Mesothelial cell of epicardium (in vitro differentiated cells): ENCODE data around the gene APBA3. TPM values are rescaled to one million over a fixed set of nuclear protein-coding genes. Genes with fewer than 3 reads are reported as not detected.

Source experiments
- DNase-seq, 2 experiments: peaks; one replicate each; pipeline ENCODE4 v3.0.0; 2021; ENCODE audit warnings: low spot score in 2 of 2; ENCODE audit not compliant: unreplicated experiment in 2 of 2
- H3K27ac Mint-ChIP-seq: 2 replicates; pipeline ENCODE4 v1.8.0; 2021; ENCODE audit warnings: mixed read lengths
- H3K27me3 Mint-ChIP-seq: 2 replicates; pipeline ENCODE4 v1.8.0; 2021; ENCODE audit warnings: low read depth, mixed read lengths
- H3K36me3 Mint-ChIP-seq: 2 replicates; pipeline ENCODE4 v1.8.0; 2021; ENCODE audit warnings: mixed read lengths
- H3K4me1 Mint-ChIP-seq: 2 replicates; pipeline ENCODE4 v1.8.0; 2021; ENCODE audit warnings: mixed read lengths
- H3K4me3 Mint-ChIP-seq: 2 replicates; pipeline ENCODE4 v1.8.0; 2021; ENCODE audit warnings: mild to moderate bottlenecking, moderate library complexity, mixed read lengths
- H3K9me3 Mint-ChIP-seq: 2 replicates; pipeline ENCODE4 v1.8.0; 2021; ENCODE audit warnings: mixed read lengths
- CTCF ChIP-seq: fragments of 200-600 bp; sonication (generic); IDR thresholded peaks from one replicate; pipeline ENCODE4 v1.5.0; 2021; ENCODE audit warnings: antibody characterized with exemption; ENCODE audit not compliant: unreplicated experiment
- total RNA-seq: library from RNA; stranded (reverse); gene quantifications from 3 replicates; pipeline ENCODE4 v1.2.1, GENCODE V29; 2021

Gene APBA3
- total RNA-seq, 1 donor from 2014 or later: 25.2 TPM

GRCh38 chr19:3771906-3772455, 10.5 kb upstream of the APBA3 start, which contains the start of gene RAX2:
TSS of gene RAX2 (minus strand) at chr19:3772228. CDS start at chr19:3771742, 486 bp downstream.
- H3K9me3 Mint-ChIP-seq: no peaks in the 10 kb centered on the region
- peaks cover 4% of the 10 kb centered on the region for H3K36me3 Mint-ChIP-seq
- DNase-seq: no peak
- H3K27ac Mint-ChIP-seq: no peak within 1 kb of the TSS
- TF ChIP-seq CTCF: no peak
- no peak within 1 kb of the TSS for H3K4me3 Mint-ChIP-seq
- no peaks in the 10 kb centered on the region for H3K27me3 Mint-ChIP-seq
- peaks cover 5% of the 10 kb centered on the region for H3K4me1 Mint-ChIP-seq

GRCh38 chr19:3771000-3771905, 9.8 kb upstream of the APBA3 start:
- Mint-ChIP-seq H3K36me3 (peaks cover 8% of the 10 kb centered on the region), H3K27me3 (no peaks in the 10 kb centered on the region), H3K9me3 (no peaks in the 10 kb centered on the region), H3K4me3 (no peak overlapping the region), H3K4me1 (peaks cover 5% of the 10 kb centered on the region), H3K27ac (no peak overlapping the region)
- no peak for DNase-seq
- no peak for TF ChIP-seq CTCF

GRCh38 chr19:3770136-3770999, 8.9 kb upstream of the APBA3 start:
- TF ChIP-seq CTCF: no peak
- no peak for DNase-seq
- Mint-ChIP-seq H3K4me3 (no peak overlapping the region), H3K36me3 (peaks cover 8% of the 10 kb centered on the region), H3K9me3 (no peaks in the 10 kb centered on the region), H3K27me3 (no peaks in the 10 kb centered on the region), H3K27ac (no peak overlapping the region), H3K4me1 (peaks cover 5% of the 10 kb centered on the region)

GRCh38 chr19:3769494-3769893, 8.0 kb upstream of the APBA3 start:
- no peak overlapping the region for H3K4me3 Mint-ChIP-seq
- TF ChIP-seq CTCF: no peak
- peaks cover 8% of the 10 kb centered on the region for H3K36me3 Mint-ChIP-seq
- no peak for DNase-seq
- no peak overlapping the region for H3K27ac Mint-ChIP-seq
- peaks cover 5% of the 10 kb centered on the region for H3K4me1 Mint-ChIP-seq
- H3K27me3 Mint-ChIP-seq: no peaks in the 10 kb centered on the region
- no peaks in the 10 kb centered on the region for H3K9me3 Mint-ChIP-seq

- Mint-ChIP-seq H3K36me3 (peaks cover 8% of the 10 kb centered on the region), H3K27ac (no peak overlapping the region), H3K4me3 (no peak overlapping the region), H3K27me3 (no peaks in the 10 kb centered on the region), H3K4me1 (peaks cover 5% of the 10 kb centered on the region), H3K9me3 (no peaks in the 10 kb centered on the region)
- no peak for TF ChIP-seq CTCF
- no peak for DNase-seq
Measured at GRCh38 chr19:3768748-3769099, 7.2 kb upstream of the APBA3 start.
